GM12892 (cell line): ENCODE results near the gene TPD52L3.

Source experiments
- POLR2A ChIP-seq: IDR thresholded peaks from 2 replicates; pipeline ENCODE4 v1.6.1; 2011; ENCODE audit warnings: low read depth, low read length, control low read depth
- POLR2AphosphoS5 ChIP-seq: IDR thresholded peaks from 2 replicates; pipeline ENCODE4 v1.6.1; 2011; ENCODE audit warnings: low read depth, low read length, control low read depth

DNA sequence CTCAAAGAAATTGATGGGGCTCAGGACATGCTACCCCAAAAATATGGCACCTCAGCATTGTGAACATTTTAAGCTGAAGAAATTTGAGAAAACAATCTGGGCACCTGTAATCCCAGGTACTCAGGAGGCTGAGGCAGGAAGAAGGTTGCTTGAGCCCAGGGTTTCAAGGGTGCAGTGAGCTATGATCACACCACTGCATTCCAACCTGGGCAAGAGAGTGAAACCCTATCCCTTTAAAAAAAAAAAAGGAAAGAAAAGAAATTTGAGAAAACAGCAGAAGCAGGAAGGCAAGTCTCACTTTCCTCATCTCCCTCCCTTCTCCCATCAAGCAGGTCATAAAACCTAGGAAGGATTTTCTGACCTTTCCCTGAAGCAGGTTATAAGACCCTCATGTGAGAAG lies 23.6 kb downstream of the TPD52L3 start:
- no peak for TF ChIP-seq POLR2A
- no peak for TF ChIP-seq POLR2AphosphoS5
